Progenitor cell of endocrine pancreas (in vitro differentiated cells): ENCODE results near the gene CTXN2. TPM values are rescaled to one million over a fixed set of nuclear protein-coding genes. Genes with fewer than 3 reads are reported as not detected.

Experiments used
- DNase-seq: peaks from one replicate; pipeline ENCODE4 v3.0.0; 2021; ENCODE audit warnings: low spot score; ENCODE audit not compliant: unreplicated experiment
- H3K27ac Mint-ChIP-seq: 2 replicates; pipeline ENCODE4 v1.8.0; 2021; ENCODE audit warnings: mild to moderate bottlenecking, moderate library complexity, mixed read lengths
- H3K27me3 Mint-ChIP-seq: 2 replicates; pipeline ENCODE4 v1.8.0; 2021; ENCODE audit warnings: mixed read lengths
- H3K36me3 Mint-ChIP-seq: 2 replicates; pipeline ENCODE4 v1.8.0; 2022; ENCODE audit warnings: mixed read lengths; ENCODE audit not compliant: insufficient read depth
- H3K4me1 Mint-ChIP-seq: 2 replicates; pipeline ENCODE4 v1.8.0; 2021; ENCODE audit warnings: low read depth, mixed read lengths
- H3K4me3 Mint-ChIP-seq: 2 replicates; pipeline ENCODE4 v1.8.0; 2021; ENCODE audit warnings: low read depth, mild to moderate bottlenecking, moderate library complexity, mixed read lengths
- H3K9me3 Mint-ChIP-seq: 2 replicates; pipeline ENCODE4 v1.8.0; 2021; ENCODE audit warnings: low read depth, mixed read lengths
- total RNA-seq: library from RNA; stranded (reverse); gene quantifications from 2 replicates; pipeline ENCODE4 v1.2.1, GENCODE V29; 2021
- TF ChIP-seq, protein P1 (sequence below): fragments of 200-600 bp; sonication (generic); IDR thresholded peaks from one replicate; pipeline ENCODE4 v1.5.0; 2021; ENCODE audit warnings: antibody characterized with exemption, mild to moderate bottlenecking; ENCODE audit not compliant: unreplicated experiment

The CTXN2 gene
- total RNA-seq, 1 donor from 2014 or later: 0.38 TPM

DNA sequence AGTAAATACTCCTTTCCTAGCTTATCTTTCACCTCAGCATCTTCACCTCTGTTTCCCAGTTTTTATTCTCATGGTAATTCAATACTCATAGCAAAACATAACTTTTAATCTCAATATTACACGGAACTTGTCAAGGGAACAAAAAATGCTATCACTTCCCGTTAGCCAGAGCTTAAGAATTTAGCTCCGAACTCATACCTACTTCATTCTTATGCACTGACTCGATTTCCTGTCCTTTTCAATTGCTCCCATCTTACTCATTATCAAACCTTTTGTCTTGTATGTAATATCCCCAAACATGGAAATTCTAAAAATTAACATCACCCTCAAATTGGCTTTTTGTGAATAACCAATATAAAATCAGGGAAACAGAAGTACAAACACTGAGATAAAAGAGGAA is 41.6 kb upstream of the CTXN2 start:
- TF ChIP-seq, protein P1, sequence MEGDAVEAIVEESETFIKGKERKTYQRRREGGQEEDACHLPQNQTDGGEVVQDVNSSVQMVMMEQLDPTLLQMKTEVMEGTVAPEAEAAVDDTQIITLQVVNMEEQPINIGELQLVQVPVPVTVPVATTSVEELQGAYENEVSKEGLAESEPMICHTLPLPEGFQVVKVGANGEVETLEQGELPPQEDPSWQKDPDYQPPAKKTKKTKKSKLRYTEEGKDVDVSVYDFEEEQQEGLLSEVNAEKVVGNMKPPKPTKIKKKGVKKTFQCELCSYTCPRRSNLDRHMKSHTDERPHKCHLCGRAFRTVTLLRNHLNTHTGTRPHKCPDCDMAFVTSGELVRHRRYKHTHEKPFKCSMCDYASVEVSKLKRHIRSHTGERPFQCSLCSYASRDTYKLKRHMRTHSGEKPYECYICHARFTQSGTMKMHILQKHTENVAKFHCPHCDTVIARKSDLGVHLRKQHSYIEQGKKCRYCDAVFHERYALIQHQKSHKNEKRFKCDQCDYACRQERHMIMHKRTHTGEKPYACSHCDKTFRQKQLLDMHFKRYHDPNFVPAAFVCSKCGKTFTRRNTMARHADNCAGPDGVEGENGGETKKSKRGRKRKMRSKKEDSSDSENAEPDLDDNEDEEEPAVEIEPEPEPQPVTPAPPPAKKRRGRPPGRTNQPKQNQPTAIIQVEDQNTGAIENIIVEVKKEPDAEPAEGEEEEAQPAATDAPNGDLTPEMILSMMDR: no peak
- Mint-ChIP-seq H3K9me3 (no peaks in the 10 kb centered on the region), H3K27me3 (no peaks in the 10 kb centered on the region), H3K4me3 (no peak overlapping the region), H3K27ac (no peak overlapping the region), H3K36me3 (peaks cover 26% of the 10 kb centered on the region), H3K4me1 (peaks cover 4% of the 10 kb centered on the region)
- no peak for DNase-seq

DNA sequence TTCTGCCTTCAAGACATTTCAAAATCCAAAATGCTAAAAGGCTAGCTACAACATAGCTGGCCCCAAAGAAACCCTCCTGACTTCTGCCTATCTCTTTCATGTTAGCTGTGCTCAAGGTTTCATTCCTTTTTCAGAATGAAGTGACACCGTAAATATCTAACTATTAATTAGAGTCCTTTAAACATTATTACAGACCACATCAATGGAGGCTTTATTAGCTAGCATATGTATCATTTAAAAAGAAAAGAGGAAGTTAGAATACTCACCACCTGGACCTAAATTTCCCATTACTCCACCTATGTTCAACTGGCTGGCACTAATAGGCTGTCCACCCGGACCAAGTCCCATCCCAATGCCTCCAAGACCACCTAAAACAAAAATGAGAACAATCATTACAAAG is 37.9 kb upstream of the CTXN2 start:
- no peak overlapping the region for H3K4me3 Mint-ChIP-seq
- no peaks in the 10 kb centered on the region for H3K9me3 Mint-ChIP-seq
- no peaks in the 10 kb centered on the region for H3K27me3 Mint-ChIP-seq
- no peak for DNase-seq
- no peak overlapping the region for H3K27ac Mint-ChIP-seq
- TF ChIP-seq, protein P1: no peak
- peaks cover 21% of the 10 kb centered on the region for H3K36me3 Mint-ChIP-seq
- peaks cover 2% of the 10 kb centered on the region for H3K4me1 Mint-ChIP-seq

DNA sequence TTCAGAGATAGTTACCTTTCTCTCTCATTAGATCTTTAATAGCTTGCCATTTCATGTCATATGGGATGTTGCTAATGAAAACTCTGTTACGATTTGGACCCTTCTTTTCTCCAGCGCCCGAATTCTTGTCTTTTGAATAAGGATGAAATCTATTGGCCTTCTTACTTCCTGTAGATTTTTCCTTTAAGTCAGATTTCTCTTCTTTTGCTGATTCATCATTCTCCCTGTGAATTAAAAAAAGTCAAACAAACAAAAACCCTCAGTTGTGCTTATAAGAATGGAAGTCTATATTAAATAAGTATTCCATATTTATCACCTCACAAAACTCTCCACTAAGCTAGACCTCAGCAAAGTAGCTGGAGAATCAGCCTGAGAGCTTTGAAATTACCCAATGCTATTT is 22.8 kb upstream of the CTXN2 start:
- Mint-ChIP-seq H3K4me1 (peaks cover 19% of the 10 kb centered on the region), H3K36me3 (peaks cover 41% of the 10 kb centered on the region), H3K4me3 (no peak overlapping the region), H3K27ac (no peak overlapping the region), H3K27me3 (no peaks in the 10 kb centered on the region), H3K9me3 (peaks cover 19% of the 10 kb centered on the region)
- TF ChIP-seq, protein P1: no peak
- no peak for DNase-seq

DNA sequence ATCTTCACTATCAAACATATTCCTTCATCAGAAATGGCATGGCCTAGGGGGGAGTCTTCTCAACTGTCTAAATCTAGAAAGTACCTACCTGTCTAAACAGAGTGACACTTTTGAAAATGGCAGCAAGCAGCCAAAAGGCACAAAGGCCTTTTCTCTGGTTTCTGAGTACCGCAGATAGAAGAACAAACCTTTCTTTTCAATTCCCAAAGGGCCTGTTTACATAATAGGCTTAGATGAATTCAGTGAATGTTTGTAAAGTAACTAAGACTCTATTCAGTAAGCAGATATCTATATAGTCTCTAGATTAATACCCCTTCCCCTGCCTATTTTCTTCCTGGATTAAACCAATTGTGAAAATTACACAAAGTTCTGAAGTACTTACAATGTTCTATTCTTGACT is 20.5 kb upstream of the CTXN2 start:
- Mint-ChIP-seq H3K27me3 (no peaks in the 10 kb centered on the region), H3K27ac (peak overlapping the region; percentile 31), H3K4me3 (no peak overlapping the region), H3K36me3 (peaks cover 50% of the 10 kb centered on the region), H3K4me1 (peaks cover 19% of the 10 kb centered on the region), H3K9me3 (peaks cover 35% of the 10 kb centered on the region)
- DNase-seq: no peak
- TF ChIP-seq, protein P1: no peak

DNA sequence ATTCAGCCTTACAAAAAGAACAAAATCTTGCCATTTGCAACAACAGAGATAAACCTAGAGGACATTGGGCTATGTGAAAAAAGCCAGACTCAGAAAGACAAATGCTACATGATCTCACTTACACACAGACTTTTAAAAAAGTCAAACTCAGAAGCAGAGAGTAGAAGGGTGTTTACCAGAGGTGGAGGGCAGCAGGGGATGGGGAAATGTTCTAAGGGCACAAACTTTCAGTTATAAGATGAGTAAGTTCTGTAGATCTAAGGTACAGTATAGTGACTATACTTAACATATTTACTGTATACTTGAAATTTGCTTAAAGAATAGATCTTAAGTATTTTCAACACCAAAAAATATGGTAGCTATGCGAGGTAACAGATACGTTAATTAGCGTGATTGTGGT is 16.3 kb upstream of the CTXN2 start:
- H3K27me3 Mint-ChIP-seq: no peaks in the 10 kb centered on the region
- peaks cover 35% of the 10 kb centered on the region for H3K9me3 Mint-ChIP-seq
- H3K27ac Mint-ChIP-seq: no peak overlapping the region
- TF ChIP-seq, protein P1: no peak
- H3K4me1 Mint-ChIP-seq: peaks cover 17% of the 10 kb centered on the region
- peaks cover 33% of the 10 kb centered on the region for H3K36me3 Mint-ChIP-seq
- no peak for DNase-seq
- H3K4me3 Mint-ChIP-seq: no peak overlapping the region
